HepG2 (cell line): ENCODE measurements around the gene NUP54. TPM values are rescaled to one million over a fixed set of nuclear protein-coding genes. Genes with fewer than 3 reads are reported as not detected.

Experiments
- ATAC-seq: fragments of 200-7000 bp; cut with Tn5 transposase; 3 replicates; pipeline ENCODE4 v1.9.1; 2020; ENCODE audit warnings: mild to moderate bottlenecking, moderate library complexity
- BruUV-seq: library from RNA; stranded (reverse); fragments of 400-500 nt; replicated peaks from 2 replicates; lab custom pipeline; 2021; lab: Mats Ljungman, UMichigan
- CTCF ChIA-PET: fragments of 300-600 bp; formaldehyde crosslinking; extraction: SDS; loops from one replicate; lab custom pipeline; 2021; ENCODE audit warnings: low total read pairs, inconsistent platforms, low intra/inter-chr PET ratio; lab: Yijun Ruan, JAX
- POLR2A ChIA-PET: fragments of 350-600 bp; sonication (Branson Sonifier 250); formaldehyde crosslinking; loops from one replicate; lab custom pipeline; 2020; ENCODE audit warnings: antibody characterized with exemption, inconsistent platforms; lab: Yijun Ruan, JAX
- DNase-seq: peaks from one replicate; pipeline ENCODE4 v3.0.0-alpha.2; 2015; ENCODE audit warnings: low spot score
- FAIRE-seq: peaks from 3 replicates; lab custom pipeline; 2011; peaks lifted over from hg19 to GRCh38; lab: Jason Lieb, UNC
- H2AFZ ChIP-seq: one replicate; pipeline ENCODE4 v1.6.1; 2011; ENCODE audit warnings: low read length, inconsistent platforms
- H3K27ac ChIP-seq: fragments of 300-600 bp; 3 replicates; pipeline ENCODE4 v1.8.0; 2011; ENCODE audit warnings: mixed run types, mild to moderate bottlenecking, mixed read lengths, low read length, inconsistent platforms; ENCODE audit not compliant: insufficient read depth; ENCODE audit errors: extremely low read length
- H3K27me3 ChIP-seq, 2 experiments: fragments of 200-600 bp in 1 of 2; 2 replicates in 1 of 2; 3 replicates in 1 of 2; pipeline versions ENCODE4 v1.6.0 to v1.8.0; 2011; ENCODE audit warnings: low read length in 2 of 2, mild to moderate bottlenecking in 2 of 2, moderate library complexity in 2 of 2, inconsistent platforms in 1 of 2; ENCODE audit not compliant: insufficient read depth in 2 of 2, control insufficient read depth in 1 of 2
- H3K36me3 ChIP-seq, 2 experiments: fragments of 200-600 bp in 1 of 2; replicated peaks in 1 of 2; 2 replicates in 1 of 2; 3 replicates in 1 of 2; pipeline versions ENCODE4 v1.5.1 to v1.8.0; 2011; ENCODE audit warnings: low read length in 2 of 2, inconsistent platforms in 1 of 2; ENCODE audit not compliant: insufficient read depth in 2 of 2, control insufficient read depth in 1 of 2
- H3K4me1 ChIP-seq: 2 replicates; pipeline ENCODE4 v1.5.1; 2012; ENCODE audit warnings: low read length, inconsistent platforms; ENCODE audit not compliant: insufficient read depth
- H3K4me2 ChIP-seq: 2 replicates; pipeline ENCODE4 v1.6.0; 2011; ENCODE audit warnings: low read depth, low read length, inconsistent platforms
- H3K4me3 ChIP-seq, 3 experiments: fragments of 200-600 bp in 1 of 3; sonication (generic), shearing (Covaris generic) in 1 of 3; replicated peaks in 1 of 3; 2 replicates each; pipeline ENCODE4 v1.5.1; 2011 to 2016; ENCODE audit warnings: low read length in 3 of 3, inconsistent platforms in 2 of 3, low read depth in 2 of 3, mild to moderate bottlenecking in 2 of 3, control low read depth in 1 of 3, mixed read lengths in 1 of 3; ENCODE audit not compliant: insufficient read depth in 1 of 3
- H3K79me2 ChIP-seq: one replicate; pipeline ENCODE4 v1.6.1; 2011; ENCODE audit warnings: low read length, inconsistent platforms; ENCODE audit not compliant: insufficient read depth
- H3K9ac ChIP-seq: 2 replicates; pipeline ENCODE4 v1.6.0; 2011; ENCODE audit warnings: mild to moderate bottlenecking, low read depth, low read length, inconsistent platforms; ENCODE audit not compliant: insufficient read depth
- H3K9me3 ChIP-seq: 2 replicates; pipeline ENCODE4 v1.5.1; 2012; ENCODE audit warnings: mild to moderate bottlenecking, low read length
- H4K20me1 ChIP-seq: 2 replicates; pipeline ENCODE4 v1.6.0; 2011; ENCODE audit warnings: inconsistent platforms, mild to moderate bottlenecking, low read length, moderate library complexity; ENCODE audit not compliant: insufficient read depth
- DPF2 ChIP-seq: sonication (generic); formaldehyde crosslinking; IDR thresholded peaks from 2 replicates; pipeline ENCODE4 v1.4.0; 2020; ENCODE audit warnings: mild to moderate bottlenecking, low read depth, missing genetic modification reagents, borderline replicate concordance
- FIP1L1 ChIP-seq: fragments of 200-400 bp; formaldehyde crosslinking; IDR thresholded peaks from 2 replicates; pipeline ENCODE4 v1.6.1; 2018; ENCODE audit warnings: low read depth, mild to moderate bottlenecking, low read length, moderate library complexity, borderline replicate concordance; ENCODE audit not compliant: insufficient read depth
- MXI1 ChIP-seq: IDR thresholded peaks from 3 replicates; pipeline ENCODE4 v1.6.1; 2012; ENCODE audit warnings: low read depth, low read length, inconsistent platforms, borderline replicate concordance
- ZBTB7B ChIP-seq: sonication (generic); formaldehyde crosslinking; IDR thresholded peaks from 2 replicates; pipeline ENCODE4 v1.4.0; 2020; ENCODE audit warnings: missing genetic modification reagents
- ZC3H13 ChIP-seq: sonication (generic); formaldehyde crosslinking; IDR thresholded peaks from 2 replicates; pipeline ENCODE4 v1.8.1; 2023; ENCODE audit warnings: mild to moderate bottlenecking, missing genetic modification reagents, moderate library complexity
- ZNF430 ChIP-seq: sonication (generic); formaldehyde crosslinking; IDR thresholded peaks from 2 replicates; pipeline ENCODE4 v1.9.0; 2021; ENCODE audit warnings: mild to moderate bottlenecking, missing genetic modification reagents
- ZNF564 ChIP-seq: sonication (generic); formaldehyde crosslinking; IDR thresholded peaks from 2 replicates; pipeline ENCODE4 v1.8.1; 2023; ENCODE audit warnings: mild to moderate bottlenecking, missing genetic modification reagents
- WGBS: methylation state at CpG from one replicate; pipeline ENCODE4 v1.1.6; 2017; ENCODE audit warnings: low lambda C conversion rate; 5-methylcytosine and 5-hydroxymethylcytosine counted together
- in situ Hi-C: cut with HindIII; loops from 2 replicates; pipeline ENCODE4 v1.10.0; 2017; ENCODE audit warnings: low pct_unique_long_range_greater_than_20kb; ENCODE audit not compliant: extremely low pct_ligation_motif_present
- intact Hi-C: fragments of 100-400 bp; cut with micrococcal nuclease; formaldehyde crosslinking; loops from one replicate; pipeline ENCODE4 v1.10.0; 2022; ENCODE audit not compliant: unreplicated experiment
- polyA plus RNA-seq, 8 experiments: library from polyadenylated mRNA; depleted of rRNA in 3 of 8; stranded (reverse) in 7 of 8; unstranded in 1 of 8; fragments of >200 nt; fragmentation: Illumina TruSeq in 4 of 8; extraction: Trizol in 4 of 8; gene quantifications; 2 replicates each; pipeline versions ENCODE4 v1.2.1 to v1.2.3, GENCODE V29; 2011 to 2016; ENCODE audit warnings: low read depth in 4 of 8, missing spikeins in 1 of 8, mixed read lengths in 1 of 8; ENCODE audit not compliant: insufficient read depth in 1 of 8
- total RNA-seq, 5 experiments: library from RNA; depleted of rRNA; stranded (reverse); fragments of >200 nt; fragmentation: Illumina TruSeq; extraction: Trizol; gene quantifications; 2 replicates each; pipeline ENCODE4 v1.2.3, GENCODE V29; 2016; ENCODE audit warnings: low read depth in 1 of 5
- TF ChIP-seq, protein P1 (sequence below): sonication (generic); formaldehyde crosslinking; IDR thresholded peaks from 2 replicates; pipeline ENCODE4 v1.9.0; 2021; ENCODE audit warnings: missing genetic modification reagents, borderline replicate concordance

Gene NUP54
- total and polyA plus RNA-seq, 2 of the 13 experiments (the other 11 are each of a cell fraction or from before 2014, with no cell fraction given) = 36.1 to 69.3 TPM

DNA sequence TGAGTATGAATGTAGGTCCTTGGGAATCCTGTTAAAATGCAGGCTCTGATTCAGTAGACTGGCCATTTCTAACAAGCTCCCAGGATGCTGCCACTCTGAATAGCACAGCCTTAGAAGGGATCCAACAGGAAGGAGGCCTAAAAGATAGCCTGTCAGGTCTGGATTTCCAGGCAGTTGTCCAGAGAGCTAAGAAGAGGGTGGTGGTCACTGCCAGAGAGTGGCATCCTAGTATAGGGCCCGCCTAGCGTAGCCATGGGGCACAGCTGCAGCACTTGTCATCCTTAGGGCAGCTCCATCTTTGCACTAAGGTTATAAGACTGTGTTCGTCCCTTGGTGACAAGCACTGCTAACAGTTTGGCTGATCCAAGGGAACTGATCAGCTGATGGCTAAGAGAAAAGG is 20.5 kb upstream of the NUP54 start:
- TF ChIP-seq ZNF430 (CRISPR knock-in tag) = no peak
- TF ChIP-seq ZNF564 (CRISPR knock-in tag) = no peak
- TF ChIP-seq ZBTB7B (CRISPR knock-in tag) = no peak
- TF ChIP-seq, protein P1, sequence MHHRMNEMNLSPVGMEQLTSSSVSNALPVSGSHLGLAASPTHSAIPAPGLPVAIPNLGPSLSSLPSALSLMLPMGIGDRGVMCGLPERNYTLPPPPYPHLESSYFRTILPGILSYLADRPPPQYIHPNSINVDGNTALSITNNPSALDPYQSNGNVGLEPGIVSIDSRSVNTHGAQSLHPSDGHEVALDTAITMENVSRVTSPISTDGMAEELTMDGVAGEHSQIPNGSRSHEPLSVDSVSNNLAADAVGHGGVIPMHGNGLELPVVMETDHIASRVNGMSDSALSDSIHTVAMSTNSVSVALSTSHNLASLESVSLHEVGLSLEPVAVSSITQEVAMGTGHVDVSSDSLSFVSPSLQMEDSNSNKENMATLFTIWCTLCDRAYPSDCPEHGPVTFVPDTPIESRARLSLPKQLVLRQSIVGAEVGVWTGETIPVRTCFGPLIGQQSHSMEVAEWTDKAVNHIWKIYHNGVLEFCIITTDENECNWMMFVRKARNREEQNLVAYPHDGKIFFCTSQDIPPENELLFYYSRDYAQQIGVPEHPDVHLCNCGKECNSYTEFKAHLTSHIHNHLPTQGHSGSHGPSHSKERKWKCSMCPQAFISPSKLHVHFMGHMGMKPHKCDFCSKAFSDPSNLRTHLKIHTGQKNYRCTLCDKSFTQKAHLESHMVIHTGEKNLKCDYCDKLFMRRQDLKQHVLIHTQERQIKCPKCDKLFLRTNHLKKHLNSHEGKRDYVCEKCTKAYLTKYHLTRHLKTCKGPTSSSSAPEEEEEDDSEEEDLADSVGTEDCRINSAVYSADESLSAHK (CRISPR knock-in tag) = no peak
- no peak for TF ChIP-seq DPF2 (CRISPR knock-in tag)
- TF ChIP-seq MXI1 = no peak
- no peak for TF ChIP-seq ZC3H13 (CRISPR knock-in tag)
- no peak for TF ChIP-seq FIP1L1
- Histone ChIP-seq H4K20me1 (no peaks in the 10 kb centered on the region), H3K27me3 (no peaks in the 10 kb centered on the region), H3K9me3 (no peaks in the 10 kb centered on the region), H3K4me3 (no peak overlapping the region), H3K9ac (no peak overlapping the region), H3K36me3 (peaks cover 9 to 47% of the 10 kb centered on the region in 2 experiments), H3K27ac (no peak overlapping the region), H3K79me2 (no peaks in the 10 kb centered on the region), H2AFZ (no peak overlapping the region), H3K4me2 (no peak overlapping the region), H3K4me1 (no peaks in the 10 kb centered on the region)
- in situ Hi-C loops (no loop called here), intact Hi-C loops (no loop called here)
- POLR2A ChIA-PET = no interaction called here
- DNase-seq = no peak
- no peak for ATAC-seq
- 95% methylated on average over 3 of the region's 3 CpGs for WGBS
- FAIRE-seq = no peak
- no TSS peak for BruUV-seq
- CTCF ChIA-PET = no interaction called here
